GM21515 (cell line): Measurements from ENCODE around the gene DNAAF8.

Experiments used
- ATAC-seq: cut with Tn5 transposase; IDR thresholded peaks from one replicate; pipeline ENCODE4 v1.9.1; 2021; ENCODE audit not compliant: unreplicated experiment

DNAAF8 gene

GRCh38 chr16:4750896-4751295, 16.6 kb downstream of the DNAAF8 start:
- no peak for ATAC-seq

- no peak for ATAC-seq
Observed at GRCh38 chr16:4752351-4753100, 18.2 kb downstream of the DNAAF8 start.

GRCh38 chr16:4753227-4753626, 18.9 kb downstream of the DNAAF8 start:
- ATAC-seq = no peak

- no peak for ATAC-seq
Observed at GRCh38 chr16:4754865-4755264, 20.5 kb downstream of the DNAAF8 start.

GRCh38 chr16:4755687-4756086, 21.4 kb downstream of the DNAAF8 start:
- no peak for ATAC-seq

GRCh38 chr16:4760221-4760910, 26.0 kb downstream of the DNAAF8 start:
- ATAC-seq = no peak

- ATAC-seq = no peak
Observed at GRCh38 chr16:4762205-4762604, 27.9 kb downstream of the DNAAF8 start.

GRCh38 chr16:4763791-4764190, 29.5 kb downstream of the DNAAF8 start:
- ATAC-seq = no peak

GRCh38 chr16:4765511-4766474, 31.5 kb downstream of the DNAAF8 start:
- no peak for ATAC-seq

GRCh38 chr16:4766875-4767628, 32.7 kb downstream of the DNAAF8 start, which contains the start of gene ZNF500:
Gene ZNF500 (minus strand): TSS chr16:4767162. CDS start chr16:4765978, 1,184 bp downstream.
- ATAC-seq = peak; percentile 71

- peak; percentile 15 for ATAC-seq
Observed at GRCh38 chr16:4767872-4768548, 33.7 kb downstream of the DNAAF8 start.

- peak; percentile 65 for ATAC-seq
Observed at GRCh38 chr16:4768549-4769305, 34.4 kb downstream of the DNAAF8 start.

- ATAC-seq = no peak
Observed at GRCh38 chr16:4769306-4769638, 34.9 kb downstream of the DNAAF8 start.

GRCh38 chr16:4771646-4772045, 37.3 kb downstream of the DNAAF8 start:
- no peak for ATAC-seq

- no peak for ATAC-seq
Observed at GRCh38 chr16:4772351-4772750, 38.0 kb downstream of the DNAAF8 start.

GRCh38 chr16:4775005-4775404, 40.7 kb downstream of the DNAAF8 start:
- no peak for ATAC-seq

GRCh38 chr16:4776141-4776705, 41.9 kb downstream of the DNAAF8 start:
- ATAC-seq = no peak

- ATAC-seq = no peak
Observed at GRCh38 chr16:4777339-4778049, 43.2 kb downstream of the DNAAF8 start.

GRCh38 chr16:4778050-4778392, 43.7 kb downstream of the DNAAF8 start:
- ATAC-seq = no peak
